HEK293 (cell line): ENCODE data around the gene JOSD2.

Experiments
- BCL11B ChIP-seq: fragments of 450-650 bp; formaldehyde crosslinking; IDR thresholded peaks from 2 replicates; pipeline ENCODE4 v1.5.1; 2016; ENCODE audit warnings: low read depth, missing biosample characterization, missing genetic modification characterization
- GLI4 ChIP-seq: fragments of 450-650 bp; formaldehyde crosslinking; IDR thresholded peaks from 2 replicates; pipeline ENCODE4 v1.5.1; 2016; ENCODE audit warnings: missing biosample characterization, missing genetic modification characterization
- GLIS2 ChIP-seq: fragments of 450-650 bp; formaldehyde crosslinking; IDR thresholded peaks from 2 replicates; pipeline ENCODE4 v1.5.1; 2016; ENCODE audit warnings: missing biosample characterization, missing genetic modification characterization
- KLF17 ChIP-seq: fragments of 450-650 bp; formaldehyde crosslinking; IDR thresholded peaks from 2 replicates; pipeline ENCODE4 v1.5.1; 2016; ENCODE audit warnings: missing biosample characterization, missing genetic modification characterization
- KLF7 ChIP-seq: fragments of 450-650 bp; formaldehyde crosslinking; IDR thresholded peaks from 2 replicates; pipeline ENCODE4 v1.5.1; 2016; ENCODE audit warnings: missing biosample characterization, missing genetic modification characterization, borderline replicate concordance
- MZF1 ChIP-seq: fragments of 450-650 bp; formaldehyde crosslinking; IDR thresholded peaks from 2 replicates; pipeline ENCODE4 v1.5.1; 2017; ENCODE audit warnings: missing biosample characterization, missing genetic modification characterization, borderline replicate concordance
- PRDM1 ChIP-seq: fragments of 450-650 bp; formaldehyde crosslinking; IDR thresholded peaks from 2 replicates; pipeline ENCODE4; 2016; ENCODE audit warnings: missing biosample characterization, missing genetic modification characterization
- PRDM10 ChIP-seq: fragments of 450-650 bp; formaldehyde crosslinking; IDR thresholded peaks from 2 replicates; pipeline ENCODE4 v1.5.1; 2016; ENCODE audit warnings: missing biosample characterization, missing genetic modification characterization
- RBAK ChIP-seq: fragments of 450-650 bp; formaldehyde crosslinking; IDR thresholded peaks from 2 replicates; pipeline ENCODE4 v1.5.1; 2016; ENCODE audit warnings: missing biosample characterization, missing genetic modification characterization
- SCRT2 ChIP-seq: fragments of 450-650 bp; formaldehyde crosslinking; IDR thresholded peaks from 2 replicates; pipeline ENCODE4 v1.5.1; 2016; ENCODE audit warnings: missing biosample characterization, missing genetic modification characterization
- ZBTB44 ChIP-seq: fragments of 450-650 bp; IDR thresholded peaks from 2 replicates; pipeline ENCODE4 v1.5.1; 2018; ENCODE audit warnings: missing biosample characterization, mild to moderate bottlenecking, missing genetic modification characterization
- ZBTB8A ChIP-seq: fragments of 450-650 bp; formaldehyde crosslinking; IDR thresholded peaks from 2 replicates; pipeline ENCODE4 v1.5.1; 2016; ENCODE audit warnings: missing biosample characterization, missing genetic modification characterization
- ZNF132 ChIP-seq: fragments of 450-650 bp; formaldehyde crosslinking; IDR thresholded peaks from 2 replicates; pipeline ENCODE4 v1.5.1; 2017; ENCODE audit warnings: missing biosample characterization, missing genetic modification characterization, borderline replicate concordance
- ZNF175 ChIP-seq: fragments of 450-650 bp; formaldehyde crosslinking; IDR thresholded peaks from 2 replicates; pipeline ENCODE4 v1.5.1; 2016; ENCODE audit warnings: missing biosample characterization, missing genetic modification characterization
- ZNF354C ChIP-seq: fragments of 450-650 bp; formaldehyde crosslinking; IDR thresholded peaks from 2 replicates; pipeline ENCODE4 v1.5.1; 2016; ENCODE audit warnings: missing biosample characterization, missing genetic modification characterization, low read depth, borderline replicate concordance
- ZNF530 ChIP-seq: fragments of 450-650 bp; formaldehyde crosslinking; IDR thresholded peaks from 2 replicates; pipeline ENCODE4 v1.5.1; 2016; ENCODE audit warnings: low read depth, missing biosample characterization, missing genetic modification characterization
- ZNF610 ChIP-seq: fragments of 450-650 bp; formaldehyde crosslinking; IDR thresholded peaks from 2 replicates; pipeline ENCODE4 v1.5.1; 2016; ENCODE audit warnings: missing biosample characterization, missing genetic modification characterization, borderline replicate concordance
- ZNF707 ChIP-seq: fragments of 450-650 bp; formaldehyde crosslinking; IDR thresholded peaks from 2 replicates; pipeline ENCODE4 v1.5.1; 2016; ENCODE audit warnings: missing biosample characterization, missing genetic modification characterization
- ZNF768 ChIP-seq: fragments of 450-650 bp; formaldehyde crosslinking; IDR thresholded peaks from 2 replicates; pipeline ENCODE4 v1.5.1; 2018; ENCODE audit warnings: missing biosample characterization, mild to moderate bottlenecking, missing genetic modification characterization
- ZNF777 ChIP-seq: fragments of 450-650 bp; formaldehyde crosslinking; IDR thresholded peaks from 2 replicates; pipeline ENCODE4 v1.5.1; 2017; ENCODE audit warnings: missing biosample characterization, missing genetic modification characterization, borderline replicate concordance
- ZNF792 ChIP-seq: fragments of 450-650 bp; formaldehyde crosslinking; IDR thresholded peaks from 2 replicates; pipeline ENCODE4 v1.5.1; 2016; ENCODE audit warnings: missing biosample characterization, missing genetic modification characterization
- ZSCAN18 ChIP-seq: fragments of 450-650 bp; formaldehyde crosslinking; IDR thresholded peaks from 2 replicates; pipeline ENCODE4 v1.5.1; 2016; ENCODE audit warnings: missing biosample characterization, missing genetic modification characterization
- ZSCAN4 ChIP-seq: fragments of 450-650 bp; formaldehyde crosslinking; IDR thresholded peaks from 2 replicates; pipeline ENCODE4 v1.5.1; 2017; ENCODE audit warnings: missing biosample characterization, missing genetic modification characterization
- ZXDB ChIP-seq: fragments of 450-650 bp; formaldehyde crosslinking; IDR thresholded peaks from 2 replicates; pipeline ENCODE4 v1.5.1; 2016; ENCODE audit warnings: missing biosample characterization, missing genetic modification characterization
- TF ChIP-seq, protein P1 (sequence below): fragments of 450-650 bp; formaldehyde crosslinking; conservative IDR thresholded peaks from 2 replicates; pipeline ENCODE4 v1.5.1; 2016; ENCODE audit warnings: low read depth, missing biosample characterization, missing genetic modification characterization

JOSD2 gene

GRCh38 chr19:50476224-50476906 is 34.6 kb downstream of the JOSD2 start, which contains the start of the genes EMC10 and GARIN5A (continued):
- TF ChIP-seq KLF17 (tag by site-specific recombination) (0 out of 2 replicates have a peak, but pooled peaks have one; percentile 49), ZNF132 (tag by site-specific recombination) (no peak), MZF1 (no peak; the same call in 1 of the 2 replicates), GLIS2 (tag by site-specific recombination) (peak; percentile 48), ZNF610 (peak; percentile 75; the same call in 1 of the 2 replicates), ZNF768 (peak; percentile 33; the same call in 1 of the 2 replicates), ZNF707 (tag by site-specific recombination) (no peak), RBAK (tag by site-specific recombination) (0 out of 2 replicates have a peak, but pooled peaks have one; percentile 8), SCRT2 (tag by site-specific recombination) (peak; percentile 97), PRDM1 (tag by site-specific recombination) (no peak; the same call in 1 of the 2 replicates), BCL11B (tag by site-specific recombination) (no peak), ZNF777 (tag by site-specific recombination) (no peak), KLF7 (tag by site-specific recombination) (no peak), ZBTB8A (tag by site-specific recombination) (peak; percentile 75), ZNF530 (tag by site-specific recombination) (no peak), ZNF354C (no peak), ZSCAN4 (tag by site-specific recombination) (no peak), ZNF792 (no peak), ZSCAN18 (tag by site-specific recombination) (no peak), ZBTB44 (tag by site-specific recombination) (peak; percentile 6; the same call in 1 of the 2 replicates), PRDM10 (peak; percentile 77), ZNF175 (tag by site-specific recombination) (no peak), ZXDB (tag by site-specific recombination) (peak; percentile 97), GLI4 (peak; percentile 88; the same call in 1 of the 2 replicates)
- TF ChIP-seq, protein P1, sequence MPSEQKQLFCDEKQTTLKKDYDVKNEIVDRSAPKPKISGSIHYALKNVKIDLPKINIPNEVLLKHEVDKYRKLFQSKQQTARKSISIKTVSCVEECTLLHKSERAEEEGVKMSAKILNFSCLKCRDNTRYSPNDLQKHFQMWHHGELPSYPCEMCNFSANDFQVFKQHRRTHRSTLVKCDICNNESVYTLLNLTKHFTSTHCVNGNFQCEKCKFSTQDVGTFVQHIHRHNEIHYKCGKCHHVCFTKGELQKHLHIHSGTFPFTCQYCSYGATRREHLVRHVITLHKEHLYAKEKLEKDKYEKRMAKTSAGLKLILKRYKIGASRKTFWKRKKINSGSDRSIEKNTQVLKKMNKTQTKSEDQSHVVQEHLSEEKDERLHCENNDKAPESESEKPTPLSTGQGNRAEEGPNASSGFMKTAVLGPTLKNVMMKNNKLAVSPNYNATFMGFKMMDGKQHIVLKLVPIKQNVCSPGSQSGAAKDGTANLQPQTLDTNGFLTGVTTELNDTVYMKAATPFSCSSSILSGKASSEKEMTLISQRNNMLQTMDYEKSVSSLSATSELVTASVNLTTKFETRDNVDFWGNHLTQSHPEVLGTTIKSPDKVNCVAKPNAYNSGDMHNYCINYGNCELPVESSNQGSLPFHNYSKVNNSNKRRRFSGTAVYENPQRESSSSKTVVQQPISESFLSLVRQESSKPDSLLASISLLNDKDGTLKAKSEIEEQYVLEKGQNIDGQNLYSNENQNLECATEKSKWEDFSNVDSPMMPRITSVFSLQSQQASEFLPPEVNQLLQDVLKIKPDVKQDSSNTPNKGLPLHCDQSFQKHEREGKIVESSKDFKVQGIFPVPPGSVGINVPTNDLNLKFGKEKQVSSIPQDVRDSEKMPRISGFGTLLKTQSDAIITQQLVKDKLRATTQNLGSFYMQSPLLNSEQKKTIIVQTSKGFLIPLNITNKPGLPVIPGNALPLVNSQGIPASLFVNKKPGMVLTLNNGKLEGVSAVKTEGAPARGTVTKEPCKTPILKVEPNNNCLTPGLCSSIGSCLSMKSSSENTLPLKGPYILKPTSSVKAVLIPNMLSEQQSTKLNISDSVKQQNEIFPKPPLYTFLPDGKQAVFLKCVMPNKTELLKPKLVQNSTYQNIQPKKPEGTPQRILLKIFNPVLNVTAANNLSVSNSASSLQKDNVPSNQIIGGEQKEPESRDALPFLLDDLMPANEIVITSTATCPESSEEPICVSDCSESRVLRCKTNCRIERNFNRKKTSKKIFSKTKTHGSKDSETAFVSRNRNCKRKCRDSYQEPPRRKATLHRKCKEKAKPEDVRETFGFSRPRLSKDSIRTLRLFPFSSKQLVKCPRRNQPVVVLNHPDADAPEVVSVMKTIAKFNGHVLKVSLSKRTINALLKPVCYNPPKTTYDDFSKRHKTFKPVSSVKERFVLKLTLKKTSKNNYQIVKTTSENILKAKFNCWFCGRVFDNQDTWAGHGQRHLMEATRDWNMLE (tag by site-specific recombination): 0 out of 2 replicates have a peak, but pooled peaks have one; percentile 28
